Cerebellar cortex (tissue), 1 donor: ENCODE measurements around the gene PWP1.

Experiments used
- DNase-seq: peaks from one replicate; pipeline ENCODE4 v3.0.0-alpha.2; 2015; ENCODE audit warnings: low spot score

Gene PWP1

GRCh38 chr12:107685360-107686248, at the start of gene PWP1:
TSS of gene PWP1 (plus strand) at chr12:107685799. CDS start at chr12:107685900, 101 bp downstream.
- DNase-seq: peak; percentile 95

DNA sequence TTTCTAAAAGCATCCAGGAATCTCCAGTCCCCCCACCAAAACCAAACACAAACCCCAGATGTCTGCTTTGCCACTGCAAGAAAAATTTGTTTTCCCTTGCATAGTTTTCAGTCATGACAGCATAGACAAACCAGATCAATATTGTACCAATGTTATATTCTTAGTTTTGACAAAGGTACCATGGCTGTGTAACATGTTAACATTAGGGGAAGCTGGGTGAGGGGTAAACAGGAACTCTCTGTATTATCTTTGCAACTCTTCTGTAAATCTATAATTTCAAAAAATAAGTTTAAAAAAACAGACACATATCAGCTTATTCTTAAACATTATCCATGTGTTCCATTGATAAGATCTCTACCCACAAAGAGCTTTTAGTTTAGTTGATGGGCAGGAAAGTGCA, 44.4 kb upstream of the PWP1 start:
- no peak for DNase-seq

- no peak for DNase-seq
Measured at GRCh38 chr12:107642240-107642639, 43.4 kb upstream of the PWP1 start.

DNA sequence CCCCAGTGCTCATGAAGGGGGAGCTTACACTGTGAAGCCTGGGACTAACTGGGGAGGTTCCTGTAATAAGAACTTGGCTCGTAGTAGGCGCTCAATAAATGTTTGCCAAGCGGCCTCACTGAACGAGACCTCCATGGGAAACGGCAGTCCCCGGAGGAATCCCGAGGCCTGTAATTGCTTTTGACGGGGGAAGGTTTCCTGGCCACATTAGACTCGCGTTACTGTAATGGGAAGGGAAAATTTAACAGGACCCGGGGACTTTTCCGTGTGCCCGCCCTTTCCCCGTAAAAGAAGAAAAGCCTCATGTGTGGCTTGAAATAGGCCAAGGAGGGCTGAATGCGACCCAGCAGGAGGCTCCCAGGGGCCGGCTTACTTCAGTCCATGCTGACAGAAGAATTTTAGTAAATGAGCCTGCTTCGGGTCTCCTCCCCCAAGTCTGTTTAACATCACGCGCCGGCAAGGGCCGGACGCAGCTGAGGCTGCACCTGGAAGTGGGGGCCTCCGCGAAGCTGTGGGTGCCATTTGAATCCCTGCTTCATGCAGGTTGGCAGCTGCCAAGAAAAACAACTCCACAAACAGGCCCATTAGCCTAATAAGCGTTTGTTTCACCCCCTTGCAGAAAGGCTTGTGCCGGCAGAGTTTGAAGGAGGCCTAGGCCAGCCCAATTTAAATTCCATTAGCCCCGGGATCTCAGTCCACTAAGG, 39.8 kb upstream of the PWP1 start:
- DNase-seq: peak; percentile 72

DNA sequence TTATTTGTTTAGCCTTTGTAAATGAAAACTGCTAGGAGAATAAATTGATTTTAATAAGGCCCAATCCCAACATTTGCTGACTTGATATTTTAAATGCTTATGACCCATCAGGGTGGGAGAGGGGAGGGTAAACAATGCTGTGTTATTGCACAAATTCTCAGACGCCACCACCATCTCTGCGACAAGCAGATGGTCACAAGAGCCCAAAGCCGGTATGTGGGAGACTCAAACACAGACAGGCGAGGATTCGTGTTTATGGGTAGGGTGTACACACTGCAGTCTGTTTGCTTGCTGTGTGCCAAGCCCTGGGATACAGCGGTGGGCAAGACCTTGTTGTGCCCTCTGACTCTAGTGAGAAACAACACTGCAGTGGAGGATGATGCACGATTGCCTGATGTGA, 39.2 kb upstream of the PWP1 start:
- DNase-seq: no peak

GRCh38 chr12:107649661-107650061, 35.9 kb upstream of the PWP1 start:
- DNase-seq: peak; percentile 22

- no peak for DNase-seq
Measured at GRCh38 chr12:107650977-107651376, 34.6 kb upstream of the PWP1 start.

DNA sequence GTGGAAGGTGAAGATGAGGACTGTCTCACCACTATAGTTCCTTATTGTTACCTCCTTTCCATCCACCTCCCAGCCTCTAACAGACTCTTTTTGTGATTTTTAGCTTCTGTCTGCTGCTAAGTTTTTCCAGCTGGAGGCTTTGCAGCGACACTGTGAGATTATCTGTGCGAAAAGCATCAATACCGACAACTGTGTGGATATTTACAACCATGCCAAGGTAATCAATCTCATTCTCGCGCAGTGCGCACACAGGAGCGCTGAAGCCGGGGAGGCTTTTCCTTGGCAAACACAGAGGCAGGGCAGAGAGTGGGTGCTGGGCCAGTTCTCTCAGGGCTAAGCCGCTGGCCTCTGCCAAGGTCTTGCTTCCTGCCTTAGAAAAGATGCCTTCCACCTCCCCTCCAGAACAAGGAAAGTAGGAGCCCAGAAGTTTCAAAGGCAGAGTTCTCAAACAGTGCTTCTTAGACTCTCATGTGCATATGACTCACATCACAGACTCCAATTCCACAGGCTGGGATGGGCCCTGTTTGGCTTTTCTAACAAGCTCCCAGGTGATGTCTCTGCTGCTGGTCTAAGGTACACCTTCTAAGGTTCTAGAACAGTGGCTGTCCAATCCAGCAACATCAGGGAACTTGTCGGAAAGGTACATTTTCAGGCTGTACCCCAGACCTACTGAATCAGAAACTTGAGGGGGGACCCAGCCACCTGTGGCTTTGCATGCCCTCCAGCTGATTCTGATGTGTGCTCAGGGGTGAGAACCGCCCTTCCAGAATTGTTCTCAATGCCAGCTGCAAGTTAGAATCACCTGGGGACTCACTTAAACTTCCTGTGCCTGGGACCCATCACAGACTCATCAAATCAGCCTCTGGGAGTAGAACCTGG, 33.8 kb upstream of the PWP1 start:
- no peak for DNase-seq

DNA sequence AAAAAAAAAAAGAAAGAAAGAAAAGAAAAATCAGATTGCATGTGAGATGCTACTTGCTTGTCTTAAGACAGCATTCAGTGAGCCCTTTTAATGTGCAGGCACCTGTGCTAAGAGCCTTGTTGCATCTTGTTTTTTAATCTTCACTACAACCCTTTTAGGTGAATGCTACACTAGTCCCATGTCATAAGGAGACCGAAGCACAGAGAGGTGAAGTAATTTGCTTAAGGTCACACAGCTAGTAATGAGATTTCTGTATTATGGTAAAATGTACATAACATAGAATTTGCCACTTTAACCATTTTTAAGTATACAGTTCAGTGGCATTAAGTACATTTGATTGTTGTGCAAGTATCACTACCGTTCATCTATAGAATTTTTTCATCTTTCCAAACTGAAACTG, 32.1 kb upstream of the PWP1 start:
- no peak for DNase-seq

DNA sequence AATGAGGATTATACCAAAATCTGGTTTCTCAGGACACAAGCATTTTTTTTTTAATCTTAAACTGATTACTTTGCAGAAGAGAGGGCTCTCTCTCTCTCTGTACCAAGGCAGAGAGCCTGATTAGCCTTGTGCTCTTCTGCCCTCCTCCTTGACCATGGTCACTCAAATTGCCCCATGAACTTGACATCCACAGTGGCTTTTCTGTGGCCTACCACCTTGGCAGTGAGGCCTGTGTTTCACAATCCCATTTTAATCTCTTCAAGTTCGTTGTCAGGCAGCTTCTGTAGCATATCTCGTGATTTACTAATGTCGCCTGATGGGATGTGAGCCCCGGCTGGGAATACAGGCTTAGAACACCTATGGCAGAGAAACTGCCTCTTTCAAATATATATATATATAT, 30.7 kb upstream of the PWP1 start:
- no peak for DNase-seq

DNA sequence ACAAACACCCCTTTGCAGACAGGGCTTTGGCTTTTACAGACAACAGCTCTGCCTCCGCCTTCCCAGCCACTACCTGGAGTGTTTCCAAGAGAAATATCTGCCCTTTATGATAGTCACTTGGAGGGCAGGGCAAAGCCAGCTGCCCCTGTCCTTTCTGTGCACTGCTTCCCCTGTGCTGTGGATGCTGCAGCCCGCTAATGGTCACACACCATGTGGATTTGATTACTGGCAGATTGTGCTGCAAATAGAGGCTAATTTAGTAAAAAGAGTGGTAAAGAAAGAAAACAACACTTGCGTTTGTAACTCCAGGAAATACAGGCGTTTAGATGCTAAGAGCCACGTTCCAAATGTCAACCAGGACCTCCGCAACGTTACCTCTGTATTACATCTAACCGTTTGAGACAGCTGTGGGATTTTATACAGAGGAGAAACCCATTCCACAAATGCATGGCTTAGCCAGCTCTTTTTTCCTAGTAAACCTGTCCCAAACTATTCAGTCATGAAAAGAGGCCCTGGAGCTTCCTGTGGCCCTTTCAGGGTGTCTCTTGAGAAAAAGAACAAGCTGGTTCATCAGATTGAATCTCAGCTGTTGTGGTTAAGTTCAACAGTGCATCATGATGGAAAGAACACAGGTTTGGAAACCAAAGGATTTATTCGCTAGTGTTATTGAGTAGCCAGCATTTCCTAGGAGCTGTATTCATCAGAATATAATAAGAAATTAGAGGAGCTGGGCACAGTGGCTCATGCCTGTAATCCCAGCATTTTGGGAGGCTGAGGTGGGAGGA, 30.1 kb upstream of the PWP1 start:
- no peak for DNase-seq

- no peak for DNase-seq
Measured at GRCh38 chr12:107656302-107656701, 29.3 kb upstream of the PWP1 start.

- DNase-seq: no peak
Measured at GRCh38 chr12:107657133-107657532, 28.5 kb upstream of the PWP1 start.

DNA sequence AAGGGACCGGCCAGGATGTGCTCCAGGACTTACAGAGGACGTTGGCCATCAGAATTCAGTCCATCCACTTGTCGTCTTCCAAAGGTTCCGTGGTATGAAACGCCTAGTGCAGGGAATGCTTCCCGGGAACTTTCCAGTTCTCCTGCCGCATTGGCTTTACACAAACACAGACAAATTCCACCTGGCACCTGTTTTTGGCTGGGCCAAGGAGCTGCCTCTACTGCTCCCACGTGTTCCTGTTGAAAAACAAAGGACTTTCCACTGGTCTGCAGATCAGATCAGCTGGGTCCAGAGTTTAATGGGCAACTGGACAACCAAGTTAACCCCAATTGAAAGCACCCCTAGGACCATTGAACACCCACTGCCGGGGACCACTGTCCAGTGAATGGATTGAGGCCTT, 28.0 kb upstream of the PWP1 start:
- no peak for DNase-seq

DNA sequence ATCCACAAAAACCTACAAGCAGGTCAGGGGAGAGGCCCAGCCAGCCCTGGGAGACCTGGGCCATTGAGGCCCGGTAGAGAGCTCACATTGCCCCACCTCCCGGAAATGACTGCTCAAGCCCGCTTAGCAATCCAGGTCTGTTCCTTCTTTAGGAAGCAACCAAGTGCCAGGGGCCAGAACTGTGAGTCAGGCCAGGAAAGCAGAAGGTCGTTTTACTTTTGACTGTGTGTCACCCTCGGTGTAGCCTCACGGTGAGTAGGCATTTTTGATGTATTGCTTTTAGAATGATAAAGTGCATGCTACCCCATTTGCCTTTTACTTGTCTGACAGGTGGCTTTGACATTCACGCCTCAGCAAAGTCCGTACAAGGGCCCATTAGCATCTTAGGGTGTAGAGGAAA, 25.4 kb upstream of the PWP1 start:
- no peak for DNase-seq

GRCh38 chr12:107660861-107661415, 24.7 kb upstream of the PWP1 start:
- DNase-seq: no peak

- DNase-seq: no peak
Measured at GRCh38 chr12:107661830-107662229, 23.8 kb upstream of the PWP1 start.

DNA sequence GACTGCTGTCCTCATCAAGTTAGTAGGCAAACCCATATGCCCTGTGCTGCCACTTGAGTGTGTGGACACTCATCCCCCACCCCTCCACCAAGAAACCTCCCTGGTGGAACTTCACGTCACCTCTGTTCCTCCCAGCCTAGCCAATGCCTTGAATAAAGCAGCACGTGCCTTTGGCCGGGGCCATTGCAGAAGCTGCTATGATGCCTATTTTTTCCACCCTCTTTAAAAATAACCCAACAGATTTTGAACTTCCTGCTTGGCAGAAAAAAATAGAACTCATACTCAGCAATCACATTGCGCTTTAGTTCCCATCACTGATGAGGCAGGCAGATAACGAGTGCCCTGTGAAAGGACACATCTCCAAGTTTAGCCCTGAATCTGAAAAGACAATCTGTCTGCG, 23.1 kb upstream of the PWP1 start:
- DNase-seq: no peak

DNA sequence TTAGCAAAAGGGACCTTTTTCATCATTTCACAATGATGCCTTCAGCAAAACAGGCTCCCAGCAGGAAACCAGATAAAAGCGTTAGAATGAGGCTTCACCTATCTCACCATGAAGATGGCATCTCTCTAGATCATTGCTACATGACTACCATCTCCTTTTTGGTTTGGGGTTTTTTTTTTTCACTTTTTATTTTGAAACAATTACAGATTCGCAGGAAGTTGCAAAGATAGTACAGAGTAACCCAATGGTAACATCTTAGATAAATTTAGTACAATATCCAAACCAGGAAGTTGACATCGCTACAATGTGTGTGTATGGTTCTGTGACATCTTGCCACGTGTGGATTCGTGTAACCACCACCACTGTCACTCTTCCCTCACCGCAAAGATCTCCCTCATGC, 22.3 kb upstream of the PWP1 start:
- DNase-seq: no peak

- no peak for DNase-seq
Measured at GRCh38 chr12:107666009-107666408, 19.6 kb upstream of the PWP1 start.

DNA sequence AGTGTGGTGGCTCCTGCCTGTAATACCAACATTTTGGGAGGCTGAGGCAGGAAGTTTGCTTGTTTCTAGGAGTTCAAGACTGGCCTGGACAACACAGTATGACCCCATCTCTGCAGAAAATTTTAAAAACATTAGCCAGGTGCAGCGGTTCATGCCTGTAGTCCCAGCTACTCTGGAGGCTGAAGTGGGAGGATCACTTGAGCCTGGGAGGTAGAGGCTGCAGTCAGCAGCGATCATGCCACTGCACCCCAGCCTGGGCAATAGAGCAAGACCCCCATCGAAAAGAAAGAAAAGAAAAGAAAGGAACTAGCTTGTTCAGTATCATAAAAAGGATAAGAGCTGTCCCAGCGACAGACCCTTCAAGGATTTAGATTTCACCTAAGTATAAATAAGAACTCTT, 18.1 kb upstream of the PWP1 start:
- DNase-seq: no peak
